PC-9 (cell line): Measurements from ENCODE around the gene SH3PXD2B.

ENCODE experiments used
- CTCF ChIP-seq: fragments of 200-600 bp; sonication (generic); conservative IDR thresholded peaks from 2 replicates; pipeline ENCODE4 v1.6.1; 2017; ENCODE audit warnings: mixed run types, antibody characterized with exemption, mild to moderate bottlenecking, moderate library complexity
- EZH2 ChIP-seq: fragments of 200-600 bp; sonication (generic); IDR thresholded peaks from 2 replicates; pipeline ENCODE4 v1.8.0; 2017; ENCODE audit warnings: antibody characterized with exemption, low read depth

- no peak for TF ChIP-seq EZH2
- TF ChIP-seq CTCF, result no peak
Observed at GRCh38 chr5:172455087-172455381, 709 bp upstream of the SH3PXD2B start.
